Right lobe of liver (tissue), 4 donors: ENCODE results near the gene AKIP1.

Source experiments
- CTCF ChIP-seq, 4 donors: fragments of 200-600 bp in 3 of 4; fragments of 450-650 bp in 1 of 4; IDR thresholded peaks; one replicate each; pipeline versions ENCODE4 v1.5.1 to v1.8.0; 2016 to 2022; ENCODE audit warnings: antibody characterized with exemption in 4 of 4, mild to moderate bottlenecking in 2 of 4
- POLR2A ChIP-seq: fragments of 450-650 bp; IDR thresholded peaks from one replicate; pipeline ENCODE4 v1.6.1; 2017; ENCODE audit warnings: antibody characterized with exemption, mild to moderate bottlenecking
- donor health status: DM: no; HTN: no; CAD: no.
- donor health status: DM: no; HTN: no; CAD: no.
- donor health status: DM: no; HTN: yes; CAD: no.

- TF ChIP-seq CTCF (IDR thresholded peaks at IDR 0.05) (no peak), POLR2A (no peak)
Observed at GRCh38 chr11:8871962-8872361, 39.0 kb upstream of the AKIP1 start.
